GM19328 (cell line): ENCODE results near the gene OSBPL10.
"Not testable (repeated sequence)": the region's sequence is repeated elsewhere in the genome, so short reads cannot be mapped to it uniquely, and the experiment has no call there.

ENCODE experiments used
- ATAC-seq: cut with Tn5 transposase; IDR thresholded peaks from one replicate; pipeline ENCODE4 v1.9.1; 2021; ENCODE audit warnings: mild to moderate bottlenecking, moderate library complexity; ENCODE audit not compliant: unreplicated experiment

Gene OSBPL10

DNA sequence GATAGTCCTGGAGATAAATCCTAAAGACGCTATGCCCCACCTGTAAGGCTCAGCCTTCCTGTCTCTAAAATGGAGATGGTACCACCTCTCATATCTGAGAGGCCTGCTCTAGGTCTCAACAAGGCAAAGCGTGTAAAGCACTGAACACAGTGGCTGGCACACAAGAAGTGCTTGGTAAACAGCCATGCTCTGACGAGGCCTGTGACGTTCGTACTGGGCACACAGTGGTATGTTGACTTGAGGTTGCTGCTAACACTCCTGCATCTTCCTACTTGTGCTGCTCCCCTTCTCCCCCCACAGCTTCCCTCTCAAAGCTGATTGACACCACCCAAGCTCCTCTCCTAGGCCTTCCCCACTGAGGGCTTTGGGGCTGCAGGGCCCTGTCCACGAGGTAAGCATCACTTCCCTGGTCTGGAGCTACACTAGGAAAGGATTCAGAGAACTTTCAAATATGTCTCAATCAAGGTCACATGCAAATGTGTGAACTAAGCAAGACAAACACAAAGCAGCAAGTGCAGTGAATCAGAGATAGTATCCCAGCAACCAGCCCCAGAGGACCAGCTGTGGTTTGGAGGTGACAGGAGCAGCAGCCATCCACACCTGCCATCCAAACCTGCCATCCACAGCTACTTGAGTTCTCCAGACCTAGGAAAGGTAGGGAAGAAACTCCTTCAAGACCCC lies 270.8 kb downstream of the OSBPL10 start:
- ATAC-seq = no peak

GRCh38 chr3:31709526-31709925 lies 271.5 kb downstream of the OSBPL10 start:
- no peak for ATAC-seq

DNA sequence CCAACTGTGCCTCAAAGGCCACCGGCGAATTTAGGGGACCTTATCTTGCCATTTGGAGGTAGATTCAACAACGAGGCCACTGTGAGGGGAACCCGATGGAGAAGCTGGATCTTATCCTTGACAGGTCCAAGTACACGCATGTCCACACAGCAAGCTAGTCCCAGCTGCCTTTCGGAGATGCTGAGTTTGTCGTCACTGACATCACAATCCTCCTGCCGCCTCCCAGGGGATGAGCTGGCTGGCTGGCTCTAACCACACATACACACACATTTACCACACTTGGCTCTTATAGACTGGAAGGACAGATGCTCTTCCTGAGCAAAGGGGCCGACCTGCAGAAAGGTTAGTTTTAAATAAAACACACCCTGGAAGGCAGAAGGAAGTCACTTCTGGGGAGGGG lies 272.1 kb downstream of the OSBPL10 start:
- no peak for ATAC-seq

DNA sequence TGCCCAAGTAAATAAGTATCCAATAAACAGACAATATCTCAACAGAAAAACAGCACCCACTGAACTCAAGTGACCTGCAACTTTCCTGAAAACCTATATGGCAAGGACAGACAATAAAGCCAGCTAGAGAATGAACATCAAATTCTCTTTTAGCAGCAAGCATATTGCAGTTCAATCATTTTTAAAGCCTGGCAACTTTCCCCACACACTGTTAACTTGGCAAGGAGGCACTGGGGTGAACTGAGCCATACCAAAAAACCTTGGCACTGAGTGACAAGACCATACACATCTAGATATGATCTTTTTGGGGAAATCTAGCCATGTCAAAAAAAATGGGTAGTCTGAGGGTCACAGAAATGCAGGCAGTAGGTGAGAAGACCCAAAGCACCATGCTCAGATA lies 273.8 kb downstream of the OSBPL10 start:
- no peak for ATAC-seq

GRCh38 chr3:31705736-31706135 lies 275.3 kb downstream of the OSBPL10 start:
- no peak for ATAC-seq

GRCh38 chr3:31704591-31705179 lies 276.4 kb downstream of the OSBPL10 start:
- ATAC-seq = no peak

DNA sequence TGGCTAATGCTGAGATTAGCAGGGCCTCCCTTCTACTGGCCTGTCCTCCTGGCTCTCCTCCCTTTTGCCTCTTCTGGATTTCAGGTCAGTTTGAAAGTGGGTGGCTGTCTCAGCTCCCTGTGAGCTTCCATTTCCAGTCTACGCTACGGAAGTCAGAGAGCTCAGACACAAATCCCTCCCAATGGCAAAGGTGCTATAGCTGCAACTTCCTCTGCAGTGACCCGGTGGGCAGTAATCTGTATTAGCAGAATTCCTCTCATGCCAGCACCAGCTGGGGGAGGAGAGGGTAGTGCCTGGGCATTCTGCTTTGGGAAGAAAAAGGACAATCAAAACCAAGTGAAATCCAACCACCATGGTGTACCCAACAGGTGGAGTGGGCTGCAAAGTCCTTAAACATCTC lies 276.9 kb downstream of the OSBPL10 start:
- no peak for ATAC-seq

- ATAC-seq = no peak
These were observed 279.8 kb downstream of the OSBPL10 start for GRCh38 chr3:31701286-31701685.

- no peak for ATAC-seq
These were observed 281.6 kb downstream of the OSBPL10 start for GRCh38 chr3:31699309-31699953.

- ATAC-seq = no peak
These were observed 284.1 kb downstream of the OSBPL10 start for GRCh38 chr3:31696815-31697548.

DNA sequence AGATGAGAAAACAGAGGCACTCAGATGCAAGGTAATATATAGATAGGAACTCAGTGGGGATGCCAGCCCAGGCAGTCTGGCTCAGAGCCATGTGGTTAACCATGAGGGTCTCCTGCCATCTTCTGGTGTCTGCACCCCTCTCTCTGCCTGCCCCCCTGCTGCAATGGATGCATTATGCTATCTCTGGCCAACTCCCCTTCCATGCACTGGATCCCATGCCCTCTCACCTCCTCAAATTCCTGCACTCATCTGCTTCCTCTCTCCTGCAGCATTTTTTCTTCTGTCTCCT lies 285.1 kb downstream of the OSBPL10 start:
- no peak for ATAC-seq

GRCh38 chr3:31695280-31696008 lies 285.6 kb downstream of the OSBPL10 start:
- ATAC-seq = peak; percentile 63

- ATAC-seq = no peak
These were observed 287.7 kb downstream of the OSBPL10 start for GRCh38 chr3:31693346-31693745.

DNA sequence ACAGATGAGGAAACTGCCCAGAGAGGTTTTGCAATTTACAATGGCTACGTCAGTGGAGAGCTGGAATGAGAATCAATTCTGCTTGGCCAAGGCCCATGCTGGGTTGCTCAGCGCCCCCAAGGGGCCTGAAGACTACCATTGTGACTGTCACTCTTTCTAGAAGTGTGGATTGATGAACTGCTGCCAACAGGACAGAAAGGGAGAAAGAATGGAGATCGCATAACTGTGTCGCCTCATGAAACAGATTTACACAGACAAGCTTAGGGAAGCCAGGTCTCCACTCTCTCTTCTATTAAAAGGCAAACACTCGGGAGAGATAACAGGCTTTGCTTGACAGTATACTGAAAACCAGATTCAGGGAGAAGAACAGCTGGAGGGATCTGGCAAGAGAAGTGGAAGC lies 288.3 kb downstream of the OSBPL10 start:
- ATAC-seq = no peak

GRCh38 chr3:31690771-31691170 lies 290.3 kb downstream of the OSBPL10 start:
- ATAC-seq = no peak

- ATAC-seq = not testable (repeated sequence)
These were observed 291.5 kb downstream of the OSBPL10 start for GRCh38 chr3:31689523-31689922.

- no peak for ATAC-seq
These were observed 292.1 kb downstream of the OSBPL10 start for GRCh38 chr3:31688984-31689383.

DNA sequence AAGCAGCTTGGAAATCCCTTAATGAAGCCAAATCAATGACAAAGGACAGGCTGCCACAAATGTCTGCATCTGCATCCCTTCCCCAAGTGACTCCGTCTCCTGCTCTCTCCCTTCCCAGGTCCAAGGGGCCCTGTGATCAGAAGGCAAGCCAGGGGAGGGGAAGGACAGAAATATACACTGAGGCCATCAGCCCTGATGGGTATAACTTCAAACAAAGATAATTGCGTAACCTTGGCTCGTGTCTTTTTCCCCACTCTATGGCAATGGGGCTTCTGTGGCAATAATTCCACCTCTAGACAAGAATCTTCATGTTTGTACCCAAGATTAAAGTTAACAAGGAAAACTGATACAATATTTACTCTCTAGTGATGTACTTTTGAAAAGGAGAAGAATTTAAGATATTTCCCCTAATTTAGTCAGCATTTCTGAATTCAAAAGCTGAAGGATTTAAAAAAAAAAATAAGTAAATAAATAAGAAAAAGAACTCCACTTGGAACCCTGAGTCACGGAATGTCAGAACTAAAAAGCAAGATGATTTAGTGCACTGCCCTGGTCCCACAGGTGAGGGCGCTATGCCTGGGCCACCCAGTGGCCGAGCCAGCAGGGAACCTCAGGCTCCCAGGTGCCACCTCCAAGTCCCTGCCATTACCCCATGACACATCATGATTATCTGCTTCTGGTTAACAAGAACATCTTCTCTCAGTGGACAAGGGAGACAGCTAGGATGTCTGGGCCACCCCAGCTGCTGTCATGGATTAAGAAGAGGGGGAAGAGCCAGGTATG lies 293.9 kb downstream of the OSBPL10 start:
- no peak for ATAC-seq

DNA sequence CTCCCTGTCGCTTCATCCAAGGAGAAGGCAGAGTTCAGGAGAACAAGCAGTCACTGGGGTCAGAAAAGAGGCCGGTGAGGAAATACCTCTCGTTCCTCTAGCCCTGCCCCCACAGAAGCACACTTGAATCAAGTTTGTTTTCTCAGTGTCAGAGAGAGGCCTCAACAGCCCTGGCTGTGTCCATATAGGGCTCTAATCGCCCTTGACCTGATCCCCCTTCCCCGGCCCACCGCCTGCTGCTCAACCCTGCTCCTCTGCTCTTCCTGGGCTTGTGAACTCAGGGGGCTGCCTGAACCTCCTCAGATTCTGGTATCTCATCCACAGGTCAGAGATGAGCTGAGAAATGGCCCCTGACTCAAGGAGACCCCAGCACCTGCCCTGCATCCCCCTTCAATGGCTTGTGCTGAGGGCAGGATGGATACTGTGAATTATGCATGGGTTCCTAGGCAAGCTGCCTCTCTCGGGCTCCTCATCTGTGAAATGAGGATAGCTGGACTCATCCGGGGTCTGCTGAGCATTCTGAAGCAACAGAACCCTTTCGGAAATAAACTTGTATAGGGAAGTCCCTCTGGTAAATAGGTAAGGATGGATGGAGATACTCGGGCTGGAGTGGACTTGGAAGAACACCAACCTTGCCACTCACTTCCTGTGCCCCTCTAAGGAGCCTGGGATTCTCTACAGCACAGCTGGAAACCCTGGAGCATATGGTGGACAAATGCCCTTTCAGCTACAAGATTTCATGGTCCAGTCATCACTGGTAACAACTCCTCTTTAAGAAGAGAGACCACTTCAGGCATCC lies 300.8 kb downstream of the OSBPL10 start:
- no peak for ATAC-seq

DNA sequence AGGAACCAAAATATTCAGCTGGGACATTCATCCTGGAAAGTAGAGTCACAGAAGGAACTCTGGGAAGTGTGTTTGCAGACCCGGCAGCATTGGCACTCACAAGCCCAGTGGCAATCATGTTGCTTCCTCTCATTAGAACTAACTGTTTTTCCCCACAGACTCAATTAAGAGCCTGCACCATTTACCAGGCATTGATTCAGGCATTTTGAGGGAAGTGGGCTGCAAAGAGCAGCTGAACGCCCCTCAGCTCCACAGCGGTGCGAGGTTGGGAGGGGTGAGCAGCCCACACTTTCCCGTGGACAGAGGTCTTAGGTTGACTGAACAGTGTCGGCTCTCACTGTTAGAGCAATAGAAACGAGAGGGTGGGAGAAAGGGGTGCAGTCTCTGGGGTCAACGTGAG lies 304.5 kb downstream of the OSBPL10 start:
- no peak for ATAC-seq
